Stimulated activated CD4-positive, alpha-beta T cell treated with anti-CD3 and anti-CD28 coated beads, Interleukin-15, amount 100 ng/mL, for 1 hour (primary cell): Measurements from ENCODE around the gene SHC2.
A peak's percentile ranks its signal among the peaks of the same experiment; 100 is the strongest.
"Not testable (repeated sequence)": the region's sequence is repeated elsewhere in the genome, so short reads cannot be mapped to it uniquely, and the experiment has no call there.

ENCODE experiments used
- DNase-seq, 2 donors: peaks; one replicate each; pipeline ENCODE4 v3.0.0-alpha.2; 2020; ENCODE audit warnings: low read depth in 1 of 2, low spot score in 1 of 2

The SHC2 gene

GRCh38 chr19:492091-492531 lies 31.3 kb upstream of the SHC2 start:
- no peak for DNase-seq

GRCh38 chr19:491146-491741 lies 30.4 kb upstream of the SHC2 start:
- no peak for DNase-seq

DNA sequence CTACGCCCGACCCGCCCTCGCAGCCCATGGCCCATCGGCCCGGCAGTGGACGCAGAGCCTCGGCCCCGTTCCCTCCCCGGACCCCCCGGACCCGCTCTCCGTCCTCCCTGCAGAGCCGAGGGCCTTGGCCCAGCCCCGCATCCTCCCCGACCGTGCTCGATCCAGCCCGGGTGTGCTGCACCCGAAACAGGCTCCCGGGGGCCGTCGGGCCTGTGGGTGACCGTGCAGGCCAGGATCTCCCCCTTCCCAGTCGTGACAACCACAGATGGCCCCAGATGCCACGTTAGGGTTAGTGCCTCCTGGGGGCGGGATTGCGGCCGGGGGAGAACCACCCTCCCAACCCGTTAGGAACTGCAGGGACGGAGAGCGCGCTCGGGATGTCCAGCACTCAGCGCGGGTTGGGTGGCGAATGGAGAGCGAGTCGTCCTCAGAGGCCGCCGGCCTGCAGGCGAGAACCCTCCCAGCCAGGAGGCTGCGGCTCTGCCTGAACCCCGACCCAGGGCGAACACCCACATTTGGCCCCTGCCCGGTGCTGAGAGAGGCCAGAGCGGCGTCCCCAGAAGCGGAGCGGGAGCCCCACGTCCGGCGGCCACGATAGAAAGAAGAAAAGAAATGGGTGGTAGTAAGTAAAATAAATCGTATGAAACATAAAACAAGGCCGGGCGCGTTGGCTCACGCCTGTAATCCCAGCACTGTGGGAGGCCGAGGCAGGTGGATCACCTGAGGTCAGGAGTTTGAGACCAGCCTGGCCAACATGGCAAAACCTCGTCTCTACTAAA lies 28.8 kb upstream of the SHC2 start:
- DNase-seq = no peak

DNA sequence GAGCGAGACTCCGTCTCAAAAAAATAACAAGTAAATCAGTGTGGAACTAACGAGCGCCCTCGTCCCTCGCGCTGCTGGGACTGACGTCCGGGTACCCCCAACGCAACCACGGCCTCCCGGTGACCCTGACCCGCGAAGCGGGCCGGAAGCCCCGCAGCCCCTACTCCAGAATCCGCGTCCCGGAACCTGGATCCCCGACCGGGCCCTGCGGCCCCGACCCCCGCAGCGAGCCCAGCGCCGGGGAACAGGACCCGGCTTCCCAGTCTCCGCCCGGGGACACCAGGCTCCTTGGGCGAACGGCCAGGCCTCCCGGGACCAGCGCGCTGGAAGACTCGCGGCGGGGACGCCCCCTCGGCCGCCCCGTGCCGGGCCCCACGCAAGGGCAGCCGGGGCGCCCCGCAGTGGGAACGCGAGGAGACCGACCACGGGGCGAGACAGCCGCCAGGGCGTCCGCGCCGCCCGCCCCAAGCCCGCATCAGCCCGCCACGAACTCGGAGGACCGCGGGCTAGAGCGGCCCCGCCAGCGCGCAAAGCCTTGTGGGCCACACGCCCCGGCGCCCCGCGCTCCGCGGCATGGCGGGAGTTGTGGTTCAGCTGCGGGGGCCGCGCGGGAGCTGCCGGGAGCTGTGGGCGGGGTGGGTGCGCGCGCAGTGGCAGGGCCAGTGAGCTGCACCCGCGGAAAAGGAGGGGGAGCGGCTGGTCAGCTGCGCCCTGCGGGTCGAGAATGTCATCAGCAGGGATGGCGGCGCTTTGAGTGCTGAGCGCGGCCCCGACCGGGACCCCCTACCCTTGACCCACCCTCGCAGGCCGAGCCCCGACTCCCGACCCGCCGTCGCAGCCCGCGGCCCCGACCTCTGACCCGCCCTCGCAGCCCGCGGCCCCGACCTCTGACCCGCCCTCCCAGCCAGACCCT lies 27.9 kb upstream of the SHC2 start:
- peak; percentile 92 to 94 for DNase-seq

- no peak for DNase-seq
Measured at GRCh38 chr19:485583-486236, 24.9 kb upstream of the SHC2 start.

DNA sequence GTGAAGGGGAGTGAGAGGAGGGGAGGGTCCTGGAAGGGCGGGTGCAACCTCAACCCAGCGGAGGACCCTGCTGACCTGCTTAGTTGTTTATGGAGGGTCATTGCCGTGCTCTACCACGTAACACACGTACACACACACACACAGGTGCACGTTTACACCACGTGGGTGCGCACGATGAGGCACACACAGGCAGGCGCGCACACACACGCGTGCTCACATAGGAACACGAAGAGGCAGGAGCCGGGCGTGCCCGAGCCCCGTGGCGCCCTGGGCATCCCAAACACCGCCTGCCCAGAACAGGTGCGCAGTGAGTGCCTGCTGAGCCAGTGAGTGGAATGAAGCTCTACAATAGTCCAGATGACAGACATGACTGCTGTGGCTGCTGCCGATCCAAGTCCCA lies 24.2 kb upstream of the SHC2 start:
- no peak for DNase-seq

DNA sequence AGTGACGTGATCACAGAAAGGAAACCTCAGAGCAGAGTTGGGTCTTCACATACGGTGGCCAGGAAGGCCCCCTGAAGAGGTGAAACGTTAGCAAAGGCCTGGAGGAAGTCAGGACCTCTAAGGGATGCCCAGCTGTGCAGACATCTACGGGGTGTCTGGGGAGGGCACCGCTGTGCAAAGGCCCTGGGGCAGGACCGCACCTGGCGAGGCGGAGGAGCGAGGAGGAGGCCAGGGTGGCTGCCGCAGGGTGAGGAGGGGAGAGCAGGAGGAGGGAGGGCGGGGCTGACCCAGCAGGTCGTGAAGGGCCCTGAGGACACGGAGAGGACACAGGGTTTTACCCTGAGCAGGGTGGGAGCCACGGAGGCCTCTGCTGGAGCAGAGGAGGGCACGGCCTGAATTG lies 23.7 kb upstream of the SHC2 start:
- no peak for DNase-seq

DNA sequence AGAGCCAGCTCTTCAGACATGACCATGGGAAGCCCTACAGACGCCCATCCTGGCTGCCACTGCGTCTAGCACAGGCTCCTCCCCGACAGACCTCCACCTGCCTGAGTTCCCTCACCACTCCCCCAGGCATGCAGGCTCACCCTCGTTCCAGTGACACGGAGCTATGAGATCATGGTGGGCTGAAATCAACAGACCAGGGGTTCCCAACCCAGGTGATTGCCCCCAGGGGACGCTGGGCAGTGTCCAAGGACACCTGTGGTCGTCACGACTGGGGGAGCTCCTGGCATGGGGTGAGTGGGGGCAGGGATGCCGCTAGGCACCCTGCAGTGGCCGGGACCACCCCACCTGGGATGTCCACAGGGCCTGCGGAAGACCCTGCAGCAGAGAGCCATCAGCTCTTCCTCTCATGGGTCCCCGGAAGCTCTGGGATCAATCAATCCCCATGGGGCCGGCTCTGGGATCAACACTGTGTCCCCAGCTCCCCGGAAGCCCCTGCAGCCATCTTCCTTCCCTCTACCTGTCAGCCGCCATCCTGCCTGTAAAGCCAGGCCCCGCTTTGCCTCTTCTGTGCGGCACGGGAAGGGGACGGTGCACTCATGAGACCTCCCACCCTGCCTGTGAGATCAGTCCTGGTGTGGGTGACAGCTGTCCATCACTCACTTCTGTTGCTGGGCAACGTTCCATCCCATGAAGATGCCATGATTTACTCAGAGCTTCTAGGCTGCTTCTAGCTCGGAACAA lies 22.7 kb upstream of the SHC2 start:
- no peak for DNase-seq

DNA sequence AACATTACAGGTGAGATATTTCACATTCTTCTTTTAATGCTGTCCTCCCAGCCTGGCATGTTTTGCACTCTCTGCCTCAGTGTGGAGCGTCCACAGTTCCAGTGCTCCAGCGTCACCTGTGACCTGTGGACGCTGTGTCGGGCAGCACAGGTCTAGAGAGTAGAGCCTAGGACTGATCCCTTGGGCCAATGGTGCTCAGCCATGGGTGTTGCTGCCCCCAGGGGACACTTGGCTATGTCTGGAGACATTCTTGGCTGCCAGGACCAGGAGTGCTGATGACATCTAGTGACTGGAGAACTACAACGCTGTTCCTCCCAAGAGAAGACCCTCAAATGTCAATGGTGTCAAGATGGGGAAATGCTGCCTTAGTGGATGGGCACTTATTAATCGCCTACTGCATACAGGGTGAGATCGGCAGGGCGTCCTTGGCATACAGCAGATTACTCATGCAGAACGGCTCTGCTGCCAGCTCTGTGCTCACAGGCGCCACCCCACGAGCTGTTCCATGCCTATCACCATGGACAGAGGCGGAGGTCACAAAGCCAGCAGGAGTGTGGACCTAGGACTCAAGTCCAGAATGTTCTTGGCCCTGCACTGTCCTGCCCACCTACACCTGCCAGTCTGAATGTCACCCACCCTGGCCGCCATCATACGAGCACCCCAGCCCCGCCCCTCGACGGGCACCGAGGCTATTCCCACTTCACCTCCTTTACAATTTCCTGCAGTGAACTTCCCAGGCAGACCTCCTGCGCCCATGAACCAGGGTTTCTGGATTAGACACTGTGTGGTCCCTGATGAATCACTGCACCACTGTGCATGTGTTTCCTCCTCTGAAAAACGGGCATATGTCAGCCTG lies 21.6 kb upstream of the SHC2 start:
- no peak for DNase-seq

- DNase-seq = not testable (repeated sequence)
Measured at GRCh38 chr19:481100-481499, 20.3 kb upstream of the SHC2 start.

GRCh38 chr19:480016-480855 lies 19.4 kb upstream of the SHC2 start:
- no peak for DNase-seq

DNA sequence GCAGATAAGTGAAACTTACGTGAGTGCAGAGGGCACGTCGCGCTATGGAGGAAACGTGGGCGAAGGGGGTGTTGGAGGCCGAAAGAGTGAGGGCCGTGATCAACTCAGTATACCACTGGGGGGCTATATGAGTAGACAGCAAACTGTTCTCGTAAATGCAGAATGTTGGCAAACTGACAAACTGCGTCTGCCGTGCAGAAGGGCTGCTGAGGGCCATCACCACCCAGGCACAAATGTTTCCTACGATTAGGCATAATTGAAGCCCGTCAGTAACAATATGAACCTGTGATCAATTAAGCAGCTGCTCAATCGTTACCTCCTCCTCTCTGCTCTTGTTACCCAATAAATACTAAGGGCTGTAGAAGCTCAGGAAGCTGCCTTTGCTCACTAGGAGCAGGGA lies 18.1 kb upstream of the SHC2 start:
- no peak for DNase-seq

DNA sequence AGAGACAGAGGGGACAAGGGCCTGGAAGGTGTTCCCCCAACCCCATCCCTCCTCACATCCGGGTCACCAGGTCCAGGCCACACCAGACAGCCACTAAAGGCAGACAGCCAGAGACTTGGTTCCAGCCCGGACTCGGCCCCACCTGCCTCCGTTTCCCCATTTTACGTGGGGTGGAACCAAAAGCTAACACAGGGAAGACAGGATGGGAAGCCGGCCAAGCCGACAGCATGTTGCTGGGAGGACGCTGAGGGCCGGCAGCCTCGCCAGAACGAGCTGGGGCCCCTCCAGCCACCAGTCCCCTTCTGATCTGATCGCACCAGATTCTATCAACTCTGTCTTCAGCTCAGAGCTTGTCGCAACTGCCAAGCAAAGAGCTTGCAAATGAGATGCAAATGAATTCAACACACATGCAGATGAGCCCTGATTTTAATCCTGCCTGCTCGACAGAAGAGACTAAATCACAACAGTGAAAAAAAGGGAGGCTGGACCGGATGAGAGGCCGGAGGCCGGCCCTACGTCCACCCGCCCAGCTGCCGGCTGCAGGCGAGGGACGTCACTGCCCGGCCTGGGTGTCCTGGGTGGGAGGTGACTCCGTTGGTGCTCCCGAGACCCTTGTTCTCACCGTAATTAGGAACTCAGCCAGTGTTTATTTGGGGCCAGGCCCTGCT lies 17.5 kb upstream of the SHC2 start:
- no peak for DNase-seq

GRCh38 chr19:475360-475759 lies 14.5 kb upstream of the SHC2 start:
- no peak for DNase-seq

DNA sequence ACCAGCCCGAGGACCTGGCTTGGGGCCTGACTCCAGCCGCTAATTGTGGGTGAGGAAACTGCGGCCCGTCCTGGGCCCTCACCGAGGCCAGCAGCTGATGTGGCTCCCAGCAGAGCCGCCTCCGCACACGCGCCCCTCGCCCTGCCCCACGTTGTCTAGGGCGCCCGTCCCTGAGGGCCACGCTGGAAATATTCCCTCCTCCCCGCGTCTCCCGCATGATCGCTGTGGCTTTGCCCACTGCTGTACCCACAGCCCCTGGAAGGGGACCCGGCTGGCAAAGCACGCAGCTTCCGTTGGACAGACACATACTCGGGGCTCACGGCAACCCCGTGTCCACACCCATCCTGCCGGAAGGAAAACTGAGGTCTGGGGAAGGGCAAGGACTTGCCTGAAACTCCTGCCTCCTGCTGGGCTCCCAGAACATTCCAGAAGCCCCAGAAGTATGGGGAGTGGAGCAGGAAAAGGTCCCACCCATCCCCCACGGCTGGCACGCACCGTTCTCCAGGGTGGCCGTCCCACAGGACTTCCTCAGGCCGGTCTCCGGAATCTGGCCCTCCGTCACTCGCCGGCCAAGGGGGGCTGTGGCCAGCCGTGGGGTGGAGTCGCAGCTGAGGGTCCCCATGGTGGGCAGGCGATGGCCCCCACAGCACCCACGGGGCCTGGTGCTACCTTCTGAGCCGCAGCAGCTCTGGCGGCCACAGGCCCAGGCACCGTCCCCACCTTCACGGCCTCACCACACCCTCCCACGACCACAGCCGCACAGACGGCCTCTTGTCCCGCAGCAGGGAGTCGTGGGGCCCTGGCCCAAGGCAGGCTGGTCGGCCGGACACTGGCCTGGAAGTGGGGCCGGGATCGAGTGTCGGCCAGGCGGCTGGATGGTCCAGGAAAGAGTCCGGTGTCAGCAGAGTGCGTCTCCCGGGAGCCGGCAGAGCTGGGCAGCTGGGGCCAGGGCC lies 13.6 kb upstream of the SHC2 start:
- no peak for DNase-seq

- no peak for DNase-seq
Measured at GRCh38 chr19:472005-472858, 11.4 kb upstream of the SHC2 start.
